AG04449 (cell line): ENCODE data around the gene DLGAP1.

Experiments
- CTCF ChIA-PET: fragments of 350-600 bp; formaldehyde crosslinking; extraction: SDS; loops from one replicate; lab custom pipeline; 2021; ENCODE audit warnings: antibody characterized with exemption; lab: Yijun Ruan, JAX
- POLR2A ChIA-PET: fragments of 400-600, 350-600 bp; formaldehyde crosslinking; extraction: SDS; loops from one replicate; lab custom pipeline; 2020; ENCODE audit warnings: antibody characterized with exemption, inconsistent platforms; lab: Yijun Ruan, JAX
- DNase-seq: peaks from one replicate; pipeline ENCODE4 v3.0.0-alpha.2; 2010; ENCODE audit warnings: low read depth, low spot score
- H3K4me3 ChIP-seq: 2 replicates; pipeline ENCODE4 v1.5.1; 2011; ENCODE audit warnings: low read depth, mild to moderate bottlenecking, control low read depth, low read length
- TF ChIP-seq, protein P1 (sequence below): IDR thresholded peaks from one replicate; pipeline ENCODE4 v1.5.1; 2011; ENCODE audit warnings: mild to moderate bottlenecking, moderate library complexity, low read length, control low read depth, inconsistent platforms; ENCODE audit not compliant: insufficient read depth; ENCODE audit errors: missing control alignments

Gene DLGAP1

GRCh38 chr18:3461704-3462103 lies 993.4 kb downstream of the DLGAP1 start:
- TF ChIP-seq, protein P1, sequence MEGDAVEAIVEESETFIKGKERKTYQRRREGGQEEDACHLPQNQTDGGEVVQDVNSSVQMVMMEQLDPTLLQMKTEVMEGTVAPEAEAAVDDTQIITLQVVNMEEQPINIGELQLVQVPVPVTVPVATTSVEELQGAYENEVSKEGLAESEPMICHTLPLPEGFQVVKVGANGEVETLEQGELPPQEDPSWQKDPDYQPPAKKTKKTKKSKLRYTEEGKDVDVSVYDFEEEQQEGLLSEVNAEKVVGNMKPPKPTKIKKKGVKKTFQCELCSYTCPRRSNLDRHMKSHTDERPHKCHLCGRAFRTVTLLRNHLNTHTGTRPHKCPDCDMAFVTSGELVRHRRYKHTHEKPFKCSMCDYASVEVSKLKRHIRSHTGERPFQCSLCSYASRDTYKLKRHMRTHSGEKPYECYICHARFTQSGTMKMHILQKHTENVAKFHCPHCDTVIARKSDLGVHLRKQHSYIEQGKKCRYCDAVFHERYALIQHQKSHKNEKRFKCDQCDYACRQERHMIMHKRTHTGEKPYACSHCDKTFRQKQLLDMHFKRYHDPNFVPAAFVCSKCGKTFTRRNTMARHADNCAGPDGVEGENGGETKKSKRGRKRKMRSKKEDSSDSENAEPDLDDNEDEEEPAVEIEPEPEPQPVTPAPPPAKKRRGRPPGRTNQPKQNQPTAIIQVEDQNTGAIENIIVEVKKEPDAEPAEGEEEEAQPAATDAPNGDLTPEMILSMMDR = no peak
- no peak overlapping the region for H3K4me3 ChIP-seq
- DNase-seq = no peak
- CTCF ChIA-PET = interaction anchor here (0.7 to 7.3 kb wide), 6 partner anchors 9 to 204 kb away, joined by 3 to 56 read pairs (median 18); no protein-coding TSS in a partner anchor
- POLR2A ChIA-PET = no interaction called here

DNA sequence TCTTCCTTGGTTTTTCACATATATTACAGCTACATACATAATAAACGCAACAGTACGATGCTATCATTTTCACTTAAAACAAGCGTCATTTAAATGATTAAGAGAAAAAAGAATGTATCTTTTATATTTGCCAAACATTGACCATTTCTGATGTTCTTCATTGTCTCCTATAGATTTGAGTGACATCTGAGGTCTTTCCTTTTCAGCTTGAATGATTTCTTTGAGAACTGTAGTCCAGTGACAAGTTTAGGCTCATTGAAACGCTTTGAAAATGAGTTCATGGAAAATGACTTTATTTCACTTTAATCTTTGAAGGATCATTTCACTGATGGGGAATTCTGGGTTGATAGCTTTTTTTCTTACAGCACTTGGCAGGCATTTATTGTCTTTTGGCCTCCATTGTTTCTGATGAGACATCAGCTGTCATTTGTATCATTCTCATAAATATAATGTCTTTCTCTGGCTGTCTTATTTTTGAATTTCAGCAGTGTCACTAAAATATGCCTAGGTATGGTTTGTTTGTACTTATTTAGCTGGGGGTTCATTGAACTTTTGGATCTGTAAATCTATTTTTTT lies 994.2 kb downstream of the DLGAP1 start:
- TF ChIP-seq, protein P1 = no peak
- ChIA-PET POLR2A (no interaction called here), CTCF (interaction anchor here (1.5 to 7.3 kb wide), 4 partner anchors 17 to 205 kb away, joined by 4 to 34 read pairs (median 18); no protein-coding TSS in a partner anchor)
- no peak overlapping the region for H3K4me3 ChIP-seq
- DNase-seq = no peak

DNA sequence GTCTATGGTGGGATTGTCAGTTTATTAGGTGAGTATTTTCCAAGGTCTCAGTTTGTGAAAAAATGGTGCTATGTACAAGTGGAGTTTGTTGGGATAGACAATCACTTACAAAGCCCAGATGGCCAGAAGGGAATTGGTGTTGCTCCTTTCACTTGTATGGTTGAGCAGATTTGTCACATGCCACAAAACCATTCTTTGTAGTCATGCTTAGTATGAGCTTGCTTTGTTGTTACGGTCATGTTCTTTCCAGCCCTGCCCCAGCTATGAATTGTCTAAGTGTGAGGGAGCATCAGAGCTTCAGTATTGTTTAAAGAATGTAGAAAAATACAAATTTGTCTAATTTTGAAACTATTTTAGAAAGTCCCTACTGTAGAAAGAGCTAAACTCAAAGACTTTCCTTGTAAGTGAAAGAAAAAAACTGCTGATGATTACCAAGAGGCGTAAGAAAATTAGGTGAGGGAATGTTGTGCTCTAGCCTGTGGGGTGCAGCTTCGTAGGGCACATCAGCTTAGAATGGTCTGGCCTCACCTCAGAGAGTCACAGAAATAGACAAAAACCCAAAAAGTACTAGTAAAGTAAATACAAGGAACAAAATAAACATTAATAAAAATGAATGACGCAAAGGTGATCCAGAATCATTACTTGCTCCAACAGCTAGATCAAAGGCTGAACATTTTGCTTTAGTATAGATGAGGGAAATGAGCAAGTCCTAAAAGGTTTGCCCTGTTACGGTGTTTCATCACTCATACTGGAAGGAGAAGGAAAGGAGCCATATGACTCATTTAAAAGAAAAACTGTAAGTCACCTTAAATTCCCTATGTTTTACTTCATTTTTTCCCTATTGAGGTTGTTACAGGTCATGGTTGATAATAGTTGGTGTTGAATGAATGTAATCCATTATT lies 995.9 kb downstream of the DLGAP1 start:
- POLR2A ChIA-PET = interaction anchor here (1.0 to 1.4 kb wide), 3 partner anchors 127 to 170 kb away, joined by 3 to 4 read pairs (median 3); no protein-coding TSS in a partner anchor
- no peak overlapping the region for H3K4me3 ChIP-seq
- CTCF ChIA-PET = interaction anchor here (0.7 to 7.3 kb wide), 4 partner anchors 126 to 206 kb away, joined by 3 to 34 read pairs (median 22); no protein-coding TSS in a partner anchor
- DNase-seq = no peak
- TF ChIP-seq, protein P1 = no peak

DNA sequence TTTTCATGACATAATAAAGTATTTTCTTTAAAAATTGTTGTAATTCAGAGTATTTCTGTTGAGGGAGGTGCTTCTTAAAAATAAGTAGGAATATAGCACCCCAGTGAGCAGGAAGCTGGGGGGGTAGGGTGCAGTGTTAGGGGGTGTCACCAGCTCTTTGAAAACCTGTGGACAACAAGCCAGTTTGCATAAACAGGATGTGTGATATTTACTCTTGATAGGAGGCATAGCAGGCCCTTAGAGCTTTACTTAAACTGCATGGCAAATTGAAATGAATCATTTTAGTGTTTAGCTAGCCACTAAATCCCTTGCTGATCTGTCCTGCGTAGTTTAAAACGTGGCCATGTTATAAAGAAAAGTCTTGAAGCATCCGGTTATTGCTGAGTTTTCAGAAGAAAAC lies 996.7 kb downstream of the DLGAP1 start:
- no peak for DNase-seq
- POLR2A ChIA-PET = interaction anchor here (1.0 to 1.4 kb wide), 2 partner anchors 128 to 136 kb away, joined by 3 to 4 read pairs; no protein-coding TSS in a partner anchor
- H3K4me3 ChIP-seq = no peak overlapping the region
- CTCF ChIA-PET = interaction anchor here (2.5 to 7.3 kb wide), 3 partner anchors 127 to 207 kb away, joined by 14 to 34 read pairs (median 29); no protein-coding TSS in a partner anchor
- TF ChIP-seq, protein P1 = no peak

- TF ChIP-seq, protein P1 = no peak
- no peak for DNase-seq
- ChIA-PET POLR2A (no interaction called here), CTCF (interaction anchor here (1.5 to 7.3 kb wide), 6 partner anchors 9 to 208 kb away, joined by 4 to 82 read pairs (median 32); no protein-coding TSS in a partner anchor)
- H3K4me3 ChIP-seq = no peak overlapping the region
Observed at GRCh38 chr18:3457261-3457724, 997.8 kb downstream of the DLGAP1 start.

- POLR2A ChIA-PET = interaction anchor here (0.7 kb wide), 1 partner anchor 9 kb away, joined by 5 read pairs; no protein-coding TSS in a partner anchor
- CTCF ChIA-PET = interaction anchor here (1.5 to 7.3 kb wide), 4 partner anchors 9 to 209 kb away, joined by 4 to 82 read pairs (median 54); no protein-coding TSS in a partner anchor
- TF ChIP-seq, protein P1 = no peak
- H3K4me3 ChIP-seq = no peak overlapping the region
- DNase-seq = no peak
Observed at GRCh38 chr18:3456686-3457069, 998.4 kb downstream of the DLGAP1 start.
